Neural progenitor cell (in vitro differentiated cells): ENCODE data around the gene UBE2R2.
"Not testable (repeated sequence)": the region's sequence is repeated elsewhere in the genome, so short reads cannot be mapped to it uniquely, and the experiment has no call there.

ENCODE experiments used
- EZH2 ChIP-seq: fragments of 200-600 bp; sonication (generic); IDR thresholded peaks from 2 replicates; pipeline ENCODE4 v1.6.1; 2017; ENCODE audit warnings: antibody characterized with exemption, mild to moderate bottlenecking, moderate library complexity
- EZH2phosphoT487 ChIP-seq: fragments of 200-600 bp; sonication (generic); IDR thresholded peaks from 2 replicates; pipeline ENCODE4 v1.6.1; 2017; ENCODE audit warnings: antibody characterized with exemption
- TF ChIP-seq, protein P1 (sequence below): fragments of 200-600 bp; sonication (generic); IDR thresholded peaks from 2 replicates; pipeline ENCODE4 v1.5.1; 2017; ENCODE audit warnings: antibody characterized with exemption, mild to moderate bottlenecking

DNA sequence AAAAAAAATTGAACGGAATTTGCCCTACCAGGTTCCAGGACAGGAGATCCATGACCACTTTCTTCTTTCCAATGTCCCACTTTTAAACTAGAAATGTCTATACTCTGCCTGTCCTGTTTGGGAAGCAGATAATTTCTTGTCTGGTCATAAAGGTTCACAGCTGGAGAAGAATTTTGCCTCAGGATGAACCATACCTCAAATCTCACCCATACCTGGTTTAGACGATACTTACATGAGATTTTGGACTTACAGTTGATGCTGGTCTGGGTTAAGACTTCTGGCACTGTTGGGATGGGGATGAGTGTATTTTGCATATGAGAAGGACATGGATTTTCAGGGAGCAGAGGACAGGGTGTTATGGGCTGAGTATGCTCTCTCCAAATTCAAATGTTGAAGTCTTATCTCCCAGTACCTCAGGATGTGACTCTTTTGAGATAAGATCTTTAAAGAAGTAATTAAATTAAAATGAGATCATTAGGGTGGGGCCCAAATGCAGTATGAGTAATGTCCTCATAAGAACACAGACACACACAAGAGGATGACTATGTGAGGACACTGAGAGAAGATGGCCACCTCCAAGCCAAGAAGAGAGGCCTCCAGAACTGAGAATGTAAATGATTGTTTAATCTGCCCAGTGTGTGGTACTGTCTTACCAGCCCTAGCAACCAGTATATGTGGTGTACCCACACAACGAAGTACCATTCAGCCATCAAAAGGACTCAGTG, 46.6 kb upstream of the UBE2R2 start:
- not testable (repeated sequence) for TF ChIP-seq EZH2, EZH2phosphoT487
- TF ChIP-seq, protein P1, sequence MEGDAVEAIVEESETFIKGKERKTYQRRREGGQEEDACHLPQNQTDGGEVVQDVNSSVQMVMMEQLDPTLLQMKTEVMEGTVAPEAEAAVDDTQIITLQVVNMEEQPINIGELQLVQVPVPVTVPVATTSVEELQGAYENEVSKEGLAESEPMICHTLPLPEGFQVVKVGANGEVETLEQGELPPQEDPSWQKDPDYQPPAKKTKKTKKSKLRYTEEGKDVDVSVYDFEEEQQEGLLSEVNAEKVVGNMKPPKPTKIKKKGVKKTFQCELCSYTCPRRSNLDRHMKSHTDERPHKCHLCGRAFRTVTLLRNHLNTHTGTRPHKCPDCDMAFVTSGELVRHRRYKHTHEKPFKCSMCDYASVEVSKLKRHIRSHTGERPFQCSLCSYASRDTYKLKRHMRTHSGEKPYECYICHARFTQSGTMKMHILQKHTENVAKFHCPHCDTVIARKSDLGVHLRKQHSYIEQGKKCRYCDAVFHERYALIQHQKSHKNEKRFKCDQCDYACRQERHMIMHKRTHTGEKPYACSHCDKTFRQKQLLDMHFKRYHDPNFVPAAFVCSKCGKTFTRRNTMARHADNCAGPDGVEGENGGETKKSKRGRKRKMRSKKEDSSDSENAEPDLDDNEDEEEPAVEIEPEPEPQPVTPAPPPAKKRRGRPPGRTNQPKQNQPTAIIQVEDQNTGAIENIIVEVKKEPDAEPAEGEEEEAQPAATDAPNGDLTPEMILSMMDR = not testable (repeated sequence)
